AG20443 (cell line): ENCODE results near the gene APCDD1L.
A peak's percentile ranks its signal among the peaks of the same experiment; 100 is the strongest.

Experiments used
- DNase-seq: peaks from one replicate; pipeline ENCODE4 v3.0.0; 2012; ENCODE audit warnings: low spot score, mixed read lengths

Gene APCDD1L

GRCh38 chr20:58515233-58516212 is at the start of gene APCDD1L:
APCDD1L (minus strand) TSS chr20:58515399; CDS start chr20:58514707, 692 bp downstream.
- peak; percentile 83 for DNase-seq

GRCh38 chr20:58559368-58559729 is 44.1 kb upstream of the APCDD1L start:
- no peak for DNase-seq

DNA sequence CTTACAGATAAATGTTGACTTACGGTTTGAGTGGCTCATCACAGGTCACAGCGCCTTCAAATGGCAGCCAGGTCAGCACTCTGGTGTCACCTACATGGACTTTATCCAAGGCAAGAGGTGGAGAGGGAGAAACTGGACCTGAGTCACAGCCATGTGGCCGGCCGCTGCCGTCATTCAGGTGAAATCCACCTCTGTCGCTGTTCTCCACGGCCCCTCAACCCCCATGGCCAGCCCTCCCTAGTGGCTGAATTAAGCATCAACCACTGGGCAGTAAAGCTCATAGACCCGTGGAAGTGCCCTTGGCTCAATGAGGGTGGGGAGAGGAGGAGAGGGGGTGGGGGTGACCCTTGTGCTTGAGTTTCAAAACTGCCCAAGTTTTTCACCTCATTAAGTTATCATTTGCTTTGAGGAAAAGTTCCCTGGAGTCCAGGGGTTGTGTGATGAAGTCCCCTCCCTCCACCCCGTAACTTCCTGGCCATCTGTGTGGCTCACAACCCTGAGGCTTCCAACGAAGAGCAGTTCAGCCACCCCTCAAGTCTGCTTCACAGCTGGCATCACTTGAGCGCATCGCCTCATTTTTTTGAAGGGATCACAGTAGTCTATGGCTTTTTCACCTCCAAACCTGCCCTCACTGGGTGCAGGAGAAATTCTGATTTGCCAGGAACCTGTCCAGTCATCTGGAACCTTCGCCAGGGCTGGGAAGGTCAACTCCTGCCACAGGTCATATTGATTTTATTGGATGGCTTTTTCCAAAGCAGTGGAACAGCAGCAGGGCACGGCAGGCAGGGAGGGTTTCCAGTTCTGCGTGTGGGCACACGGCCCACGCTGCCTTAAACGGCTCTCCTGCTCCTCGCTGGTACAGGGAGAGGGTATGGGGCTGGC is 43.5 kb upstream of the APCDD1L start:
- DNase-seq = no peak

- no peak for DNase-seq
Observed at GRCh38 chr20:58557733-58558342, 42.6 kb upstream of the APCDD1L start.

DNA sequence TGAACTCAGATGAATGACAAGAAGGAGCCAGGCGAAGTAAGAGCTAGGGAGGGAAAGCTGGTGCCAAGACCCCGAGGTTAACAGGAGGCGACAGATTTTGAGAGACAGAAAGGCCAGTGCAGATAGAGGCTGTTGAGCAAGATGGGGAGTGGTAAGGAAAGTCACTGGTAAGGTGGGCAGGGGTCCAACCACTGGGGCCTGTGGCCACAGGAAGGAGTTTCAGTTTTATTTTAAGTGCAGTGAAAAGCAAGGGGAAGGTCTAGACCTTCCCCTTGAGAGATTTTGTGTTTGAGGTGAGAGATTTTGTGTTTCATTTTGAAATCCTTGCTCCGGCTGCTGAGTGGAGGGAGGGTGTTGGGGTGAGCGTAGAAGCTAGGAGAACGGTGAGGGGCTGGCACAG is 41.8 kb upstream of the APCDD1L start:
- DNase-seq = no peak

- DNase-seq = peak; percentile 89
Observed at GRCh38 chr20:58555078-58555765, 40.0 kb upstream of the APCDD1L start.

GRCh38 chr20:58554541-58554940 is 39.3 kb upstream of the APCDD1L start:
- DNase-seq = no peak

DNA sequence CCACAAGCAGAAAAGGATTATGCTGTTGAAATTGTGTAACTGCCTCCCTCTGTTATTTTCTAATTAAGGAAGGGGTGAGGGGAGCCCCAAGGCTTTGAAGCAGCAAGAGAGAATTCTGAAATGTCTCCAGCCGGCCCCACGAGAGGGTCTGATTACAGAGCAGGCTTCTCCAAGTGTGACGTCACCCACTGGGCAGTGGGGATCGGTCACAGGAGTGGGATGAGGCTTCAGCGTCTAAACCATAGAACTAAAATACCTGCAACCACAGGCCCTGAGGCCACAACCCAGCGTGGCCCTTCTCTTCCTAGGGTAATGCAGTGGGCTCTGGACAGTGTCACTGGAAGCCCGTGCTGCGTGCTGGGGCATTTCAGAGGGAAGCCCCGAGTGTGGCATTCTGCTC is 38.6 kb upstream of the APCDD1L start:
- no peak for DNase-seq

GRCh38 chr20:58553166-58553696 is 38.0 kb upstream of the APCDD1L start:
- DNase-seq = no peak

GRCh38 chr20:58552366-58552934 is 37.3 kb upstream of the APCDD1L start:
- DNase-seq = no peak

- DNase-seq = no peak
Observed at GRCh38 chr20:58551631-58552030, 36.4 kb upstream of the APCDD1L start.

- peak; percentile 79 for DNase-seq
Observed at GRCh38 chr20:58550275-58551059, 35.3 kb upstream of the APCDD1L start.

GRCh38 chr20:58549231-58550209 is 34.3 kb upstream of the APCDD1L start:
- DNase-seq = no peak

- DNase-seq = peak; percentile 14
Observed at GRCh38 chr20:58547623-58548475, 32.6 kb upstream of the APCDD1L start.

- DNase-seq = no peak
Observed at GRCh38 chr20:58546756-58547622, 31.8 kb upstream of the APCDD1L start.

DNA sequence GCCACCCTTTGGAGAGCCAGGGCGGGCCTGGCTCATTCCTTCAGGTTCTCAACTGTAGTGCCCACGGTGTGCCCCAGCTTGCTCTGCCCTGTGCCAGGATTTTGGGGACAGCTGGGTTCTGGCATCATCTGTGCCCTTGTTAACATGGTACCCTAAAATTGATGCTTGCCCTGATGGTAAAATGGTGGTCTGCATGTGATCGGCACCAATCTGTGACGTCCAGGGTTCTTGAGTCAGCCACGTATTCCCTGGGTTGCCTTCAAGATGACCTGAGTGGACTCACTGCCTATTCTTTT is 31.2 kb upstream of the APCDD1L start:
- DNase-seq = no peak
